K562 (cell line): ENCODE results near the gene MKLN1. TPM values are rescaled to one million over a fixed set of nuclear protein-coding genes. Genes with fewer than 3 reads are reported as not detected.

Source experiments
- ARHGAP35 ChIP-seq: fragments of 450-650 bp; IDR thresholded peaks from 2 replicates; pipeline ENCODE4 v1.6.1; 2018; ENCODE audit not compliant: partially characterized antibody
- ZNF644 ChIP-seq: fragments of 200-800 bp; sonication (Bioruptor generic); IDR thresholded peaks from 2 replicates; pipeline ENCODE4 v1.6.1; 2016; ENCODE audit warnings: low read depth, missing genetic modification characterization, missing compliant biosample characterization
- polyA plus RNA-seq, 8 experiments: library from polyadenylated mRNA; depleted of rRNA in 4 of 8; stranded (reverse) in 5 of 8; unstranded in 3 of 8; fragments of >200 nt; fragmentation: Nextera tagmentation in 2 of 8; fragmentation: Illumina TruSeq in 1 of 8; extraction: Ambion mirVana in 2 of 8; extraction: Trizol in 1 of 8; gene quantifications; 2 replicates each; pipeline versions ENCODE4 v1.2.1 to v1.2.3, GENCODE V29; 2011 to 2014; ENCODE audit warnings: inconsistent platforms in 1 of 8, missing spikeins in 1 of 8
- total RNA-seq, 7 experiments: library from RNA; depleted of rRNA in 6 of 7; stranded (reverse); fragments of >200 nt in 6 of 7; fragmentation: Illumina TruSeq in 2 of 7; extraction: Trizol in 2 of 7; gene quantifications; 2 replicates each; pipeline versions ENCODE4 v1.2.1 to v1.2.3, GENCODE V29; 2011 to 2021; ENCODE audit warnings: low replicate concordance in 1 of 7
- TF ChIP-seq, protein P1 (sequence below), 2 experiments: fragments of 450-650 bp; IDR thresholded peaks; 2 replicates each; pipeline ENCODE4 v1.6.1; 2016; ENCODE audit warnings: mild to moderate bottlenecking in 2 of 2, borderline replicate concordance in 1 of 2, low read depth in 1 of 2, moderate library complexity in 1 of 2

The MKLN1 gene
- total and polyA plus RNA-seq, 9 of the 15 experiments (the other 6 are each of a cell fraction or from before 2014, with no cell fraction given): 18.6 to 80.4 (median 56.0) TPM

DNA sequence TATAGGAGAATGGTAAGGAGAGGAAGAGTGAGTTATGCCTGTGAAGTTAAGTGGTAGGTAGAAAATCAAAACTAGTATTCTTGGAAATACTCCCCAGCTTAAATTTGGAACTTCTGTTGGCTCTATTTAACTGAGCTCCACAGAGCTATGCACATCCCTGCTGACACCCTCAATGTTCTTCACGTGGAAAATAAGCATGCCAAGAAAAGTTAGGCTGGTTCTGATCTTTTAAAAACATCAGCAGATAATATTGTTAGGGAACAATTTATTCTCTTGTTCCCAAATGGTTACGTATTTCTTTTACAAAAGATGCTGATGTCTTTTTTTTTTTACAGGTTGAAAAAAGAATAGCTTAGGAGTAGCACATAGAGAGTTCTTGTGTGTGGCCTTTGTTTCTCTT is 111.3 kb downstream of the MKLN1 start (continued):
- TF ChIP-seq, protein P1, sequence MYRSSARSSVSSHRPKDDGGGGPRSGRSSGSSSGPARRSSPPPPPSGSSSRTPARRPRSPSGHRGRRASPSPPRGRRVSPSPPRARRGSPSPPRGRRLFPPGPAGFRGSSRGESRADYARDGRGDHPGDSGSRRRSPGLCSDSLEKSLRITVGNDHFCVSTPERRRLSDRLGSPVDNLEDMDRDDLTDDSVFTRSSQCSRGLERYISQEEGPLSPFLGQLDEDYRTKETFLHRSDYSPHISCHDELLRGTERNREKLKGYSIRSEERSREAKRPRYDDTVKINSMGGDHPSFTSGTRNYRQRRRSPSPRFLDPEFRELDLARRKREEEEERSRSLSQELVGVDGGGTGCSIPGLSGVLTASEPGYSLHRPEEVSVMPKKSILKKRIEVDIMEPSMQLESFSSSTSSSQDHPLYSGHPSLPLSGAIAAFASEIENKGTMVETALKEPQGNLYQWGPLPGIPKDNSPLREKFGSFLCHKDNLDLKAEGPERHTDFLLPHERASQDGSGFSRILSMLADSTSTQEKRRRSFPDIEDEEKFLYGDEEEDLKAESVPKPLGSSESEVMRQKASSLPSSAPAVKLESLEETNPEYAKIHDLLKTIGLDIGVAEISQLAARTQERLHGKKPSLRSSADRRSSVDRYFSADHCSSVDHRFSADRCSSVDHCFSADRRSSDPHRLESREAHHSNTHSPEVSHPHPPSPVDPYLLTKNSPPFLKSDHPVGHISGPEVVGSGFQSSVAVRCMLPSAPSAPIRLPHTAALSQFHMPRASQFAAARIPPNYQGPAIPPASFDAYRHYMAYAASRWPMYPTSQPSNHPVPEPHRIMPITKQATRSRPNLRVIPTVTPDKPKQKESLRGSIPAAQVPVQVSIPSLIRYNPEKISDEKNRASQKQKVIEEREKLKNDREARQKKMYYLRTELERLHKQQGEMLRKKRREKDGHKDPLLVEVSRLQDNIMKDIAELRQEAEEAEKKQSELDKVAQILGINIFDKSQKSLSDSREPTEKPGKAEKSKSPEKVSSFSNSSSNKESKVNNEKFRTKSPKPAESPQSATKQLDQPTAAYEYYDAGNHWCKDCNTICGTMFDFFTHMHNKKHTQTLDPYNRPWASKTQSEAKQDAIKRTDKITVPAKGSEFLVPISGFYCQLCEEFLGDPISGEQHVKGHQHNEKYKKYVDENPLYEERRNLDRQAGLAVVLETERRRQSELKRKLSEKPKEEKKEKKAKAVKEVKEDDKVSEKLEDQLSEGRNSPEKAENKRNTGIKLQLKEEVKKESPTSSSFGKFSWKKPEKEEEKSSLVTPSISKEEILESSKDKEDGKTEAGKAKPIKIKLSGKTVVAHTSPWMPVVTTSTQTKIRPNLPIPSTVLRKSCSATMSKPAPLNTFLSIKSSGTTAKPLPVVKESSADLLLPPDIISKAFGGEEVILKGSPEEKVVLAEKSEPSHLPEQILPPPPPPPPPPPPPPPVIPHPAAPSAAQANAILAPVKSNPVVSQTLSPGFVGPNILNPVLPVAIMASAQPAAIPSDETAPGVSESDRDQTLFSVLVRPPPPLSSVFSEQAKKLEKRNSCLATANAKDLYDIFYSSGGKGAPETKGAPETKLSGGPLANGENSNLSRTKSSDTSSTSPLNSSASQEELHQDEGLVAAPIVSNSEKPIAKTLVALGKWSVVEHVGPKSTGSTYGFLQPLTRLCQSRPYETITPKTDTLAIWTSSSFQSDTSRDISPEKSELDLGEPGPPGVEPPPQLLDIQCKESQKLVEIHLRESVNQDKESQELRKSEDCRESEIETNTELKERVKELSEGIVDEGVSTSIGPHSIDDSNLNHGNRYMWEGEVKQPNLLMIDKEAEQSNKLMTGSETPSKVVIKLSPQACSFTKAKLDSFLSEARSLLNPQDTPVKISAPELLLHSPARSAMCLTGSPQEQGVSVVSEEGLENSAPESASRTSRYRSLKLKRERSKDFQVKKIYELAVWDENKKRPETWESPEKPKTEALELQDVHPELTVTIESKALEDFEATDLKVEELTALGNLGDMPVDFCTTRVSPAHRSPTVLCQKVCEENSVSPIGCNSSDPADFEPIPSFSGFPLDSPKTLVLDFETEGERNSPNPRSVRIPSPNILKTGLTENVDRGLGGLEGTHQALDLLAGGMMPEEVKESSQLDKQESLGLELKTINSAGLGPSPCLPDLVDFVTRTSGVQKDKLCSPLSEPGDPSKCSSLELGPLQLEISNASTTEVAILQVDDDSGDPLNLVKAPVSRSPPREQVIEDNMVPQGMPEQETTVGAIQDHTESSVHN (IDR thresholded peaks at IDR 0.05; ENCODE audit: borderline replicate concordance in 1 of 2, low read depth in 1 of 2): no peak
- TF ChIP-seq ARHGAP35 (no peak), ZNF644 (no peak)
